Neutrophil (primary cell): ENCODE data around the gene CEP63.

Source experiments
- H3K27ac ChIP-seq: fragments of 200-600 bp; sonication (generic); 2 replicates; pipeline ENCODE4 v1.5.1; 2016; ENCODE audit warnings: mild to moderate bottlenecking, moderate library complexity
- H3K27me3 ChIP-seq: fragments of 200-600 bp; sonication (generic); 2 replicates; pipeline ENCODE4 v1.6.0; 2016; ENCODE audit warnings: mild to moderate bottlenecking
- H3K36me3 ChIP-seq: fragments of 200-600 bp; sonication (generic); 2 replicates; pipeline ENCODE4 v1.5.1; 2017
- H3K4me1 ChIP-seq, 2 experiments: fragments of 200-600 bp in 1 of 2; sonication (generic) in 1 of 2; 1 replicate in 1 of 2; 2 replicates in 1 of 2; pipeline versions ENCODE4 v1.5.1 to v1.6.1; 2013 to 2016; ENCODE audit warnings: low read depth in 1 of 2, low read length in 1 of 2, mild to moderate bottlenecking in 1 of 2, moderate library complexity in 1 of 2; ENCODE audit not compliant: control insufficient read depth in 1 of 2, insufficient read depth in 1 of 2
- H3K4me3 ChIP-seq, 2 experiments: fragments of 200-600 bp in 1 of 2; sonication (generic) in 1 of 2; 1 replicate in 1 of 2; 2 replicates in 1 of 2; pipeline ENCODE4 v1.5.1; 2013 to 2016; ENCODE audit warnings: low read depth in 1 of 2, low read length in 1 of 2, mild to moderate bottlenecking in 1 of 2, moderate library complexity in 1 of 2
- H3K9me3 ChIP-seq: fragments of 200-600 bp; sonication (generic); 2 replicates; pipeline ENCODE4 v1.5.1; 2016
- TF ChIP-seq, protein P1 (sequence below): fragments of 200-600 bp; sonication (generic); IDR thresholded peaks from 2 replicates; pipeline ENCODE4 v1.5.1; 2016; ENCODE audit warnings: antibody characterized with exemption

The CEP63 gene

GRCh38 chr3:134619884-134620445 is 134.1 kb downstream of the CEP63 start:
- H3K9me3 ChIP-seq: no peaks in the 10 kb centered on the region
- H3K4me1 ChIP-seq: no peaks in the 10 kb centered on the region
- TF ChIP-seq, protein P1, sequence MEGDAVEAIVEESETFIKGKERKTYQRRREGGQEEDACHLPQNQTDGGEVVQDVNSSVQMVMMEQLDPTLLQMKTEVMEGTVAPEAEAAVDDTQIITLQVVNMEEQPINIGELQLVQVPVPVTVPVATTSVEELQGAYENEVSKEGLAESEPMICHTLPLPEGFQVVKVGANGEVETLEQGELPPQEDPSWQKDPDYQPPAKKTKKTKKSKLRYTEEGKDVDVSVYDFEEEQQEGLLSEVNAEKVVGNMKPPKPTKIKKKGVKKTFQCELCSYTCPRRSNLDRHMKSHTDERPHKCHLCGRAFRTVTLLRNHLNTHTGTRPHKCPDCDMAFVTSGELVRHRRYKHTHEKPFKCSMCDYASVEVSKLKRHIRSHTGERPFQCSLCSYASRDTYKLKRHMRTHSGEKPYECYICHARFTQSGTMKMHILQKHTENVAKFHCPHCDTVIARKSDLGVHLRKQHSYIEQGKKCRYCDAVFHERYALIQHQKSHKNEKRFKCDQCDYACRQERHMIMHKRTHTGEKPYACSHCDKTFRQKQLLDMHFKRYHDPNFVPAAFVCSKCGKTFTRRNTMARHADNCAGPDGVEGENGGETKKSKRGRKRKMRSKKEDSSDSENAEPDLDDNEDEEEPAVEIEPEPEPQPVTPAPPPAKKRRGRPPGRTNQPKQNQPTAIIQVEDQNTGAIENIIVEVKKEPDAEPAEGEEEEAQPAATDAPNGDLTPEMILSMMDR: no peak
- no peak overlapping the region for H3K27ac ChIP-seq
- no peak overlapping the region for H3K4me3 ChIP-seq
- H3K27me3 ChIP-seq: no peaks in the 10 kb centered on the region
- H3K36me3 ChIP-seq: peaks cover 77% of the 10 kb centered on the region

DNA sequence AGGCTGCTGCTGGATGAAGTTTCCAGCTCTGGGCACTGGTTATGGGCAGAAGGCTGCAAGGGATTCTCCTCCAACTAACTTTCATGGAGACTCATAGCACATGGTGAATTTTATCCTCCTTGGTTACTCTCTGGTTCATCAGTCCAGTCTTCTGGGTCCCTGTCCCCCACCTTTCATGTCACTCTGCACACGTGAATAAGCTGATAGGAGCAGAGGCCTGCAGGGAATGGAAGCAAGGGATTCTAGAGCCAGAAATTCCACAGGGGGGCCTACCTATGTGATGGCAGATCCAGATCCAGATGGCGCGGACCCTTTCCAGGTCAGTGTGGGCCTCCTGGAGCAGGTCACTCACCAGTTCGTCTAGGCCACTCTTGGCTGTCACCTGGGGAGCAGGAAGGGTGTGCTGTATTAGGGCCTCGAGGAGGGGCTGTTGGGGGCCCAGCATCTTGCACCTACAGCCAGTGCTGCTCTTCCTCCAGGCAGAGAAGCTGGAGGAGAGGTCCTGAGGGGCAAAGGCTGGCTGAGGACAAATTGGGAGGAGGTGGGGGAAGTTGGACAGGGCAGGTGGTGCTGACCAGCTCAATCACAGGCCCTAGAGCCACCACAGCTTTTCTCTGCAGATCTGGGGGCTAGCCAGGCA is 134.7 kb downstream of the CEP63 start:
- peaks cover 80% of the 10 kb centered on the region for H3K36me3 ChIP-seq
- H3K4me1 ChIP-seq: no peaks in the 10 kb centered on the region
- no peaks in the 10 kb centered on the region for H3K9me3 ChIP-seq
- no peaks in the 10 kb centered on the region for H3K27me3 ChIP-seq
- TF ChIP-seq, protein P1: no peak
- H3K27ac ChIP-seq: no peak overlapping the region
- H3K4me3 ChIP-seq: no peak overlapping the region

DNA sequence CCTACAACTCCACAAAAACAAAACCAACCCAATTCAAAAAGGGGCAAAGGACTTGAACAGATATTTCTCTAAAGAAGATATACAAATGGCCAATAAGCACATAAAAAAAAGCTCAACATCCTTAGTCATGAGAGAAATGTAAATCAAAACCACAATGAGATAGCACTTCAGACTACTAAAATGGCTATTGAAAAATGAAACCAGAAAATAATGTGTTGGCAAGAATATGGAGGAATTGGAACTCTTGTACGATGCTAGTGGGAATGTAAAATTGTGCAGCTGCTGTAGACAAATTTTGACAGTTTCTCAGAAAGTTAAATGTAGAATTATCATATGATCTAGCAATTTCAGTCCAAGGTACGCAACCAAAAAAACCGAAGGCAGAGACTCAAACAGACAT is 136.0 kb downstream of the CEP63 start:
- H3K4me1 ChIP-seq: no peaks in the 10 kb centered on the region
- no peaks in the 10 kb centered on the region for H3K9me3 ChIP-seq
- TF ChIP-seq, protein P1: no peak
- no peaks in the 10 kb centered on the region for H3K27me3 ChIP-seq
- no peak overlapping the region for H3K27ac ChIP-seq
- peaks cover 71% of the 10 kb centered on the region for H3K36me3 ChIP-seq
- no peak overlapping the region for H3K4me3 ChIP-seq

- H3K36me3 ChIP-seq: peaks cover 64% of the 10 kb centered on the region
- H3K4me3 ChIP-seq: no peak overlapping the region
- no peaks in the 10 kb centered on the region for H3K9me3 ChIP-seq
- no peaks in the 10 kb centered on the region for H3K27me3 ChIP-seq
- peaks cover 5 to 9% of the 10 kb centered on the region in 2 experiments for H3K4me1 ChIP-seq
- TF ChIP-seq, protein P1: no peak
- H3K27ac ChIP-seq: no peak overlapping the region
Observed at GRCh38 chr3:134622806-134623365, 137.0 kb downstream of the CEP63 start.

- Histone ChIP-seq H3K4me3 (no peak overlapping the region), H3K9me3 (no peaks in the 10 kb centered on the region), H3K27ac (no peak overlapping the region), H3K36me3 (peaks cover 63% of the 10 kb centered on the region), H3K27me3 (no peaks in the 10 kb centered on the region), H3K4me1 (peaks cover 6 to 12% of the 10 kb centered on the region in 2 experiments)
- TF ChIP-seq, protein P1: no peak
Observed at GRCh38 chr3:134623615-134624245, 137.9 kb downstream of the CEP63 start.
